ENCODE data around the gene VAPA. TPM values are rescaled to one million over a fixed set of nuclear protein-coding genes. Genes with fewer than 3 reads are reported as not detected.

The VAPA gene
- total RNA-seq, 2 experiments from 2014 or later: 156 to 220 TPM

GRCh38 chr18:9960258-9960904 lies 46.6 kb downstream of the VAPA start:
- H3K4me3 Mint-ChIP-seq: no peak overlapping the region
- DNase-seq (no peak), ATAC-seq (no peak)
- no peaks in the 10 kb centered on the region for H3K9me3 Mint-ChIP-seq (ENCODE audit: low read depth)
- POLR2A ChIA-PET: no interaction called here
- peaks cover 8% of the 10 kb centered on the region for H3K4me1 Mint-ChIP-seq
- H3K36me3 Mint-ChIP-seq (ENCODE audit: low read depth): no peaks in the 10 kb centered on the region
- CTCF ChIA-PET: interaction anchor here (0.5 to 1.3 kb wide), 2 partner anchors 10 to 20 kb away, joined by 3 to 4 read pairs; no protein-coding TSS in a partner anchor
- no peak overlapping the region for H3K27ac Mint-ChIP-seq
- H3K27me3 Mint-ChIP-seq: no peaks in the 10 kb centered on the region
- intact Hi-C loops (cut with DNase I, micrococcal nuclease): no loop called here

GRCh38 chr18:9961041-9961440 lies 47.2 kb downstream of the VAPA start:
- H3K4me1 Mint-ChIP-seq: peaks cover 12% of the 10 kb centered on the region
- ChIA-PET POLR2A (no interaction called here), CTCF (no interaction called here)
- no peaks in the 10 kb centered on the region for H3K36me3 Mint-ChIP-seq (ENCODE audit: low read depth)
- no peaks in the 10 kb centered on the region for H3K27me3 Mint-ChIP-seq
- intact Hi-C loops (cut with DNase I, micrococcal nuclease): no loop called here
- no peak overlapping the region for H3K4me3 Mint-ChIP-seq
- DNase-seq (no peak), ATAC-seq (no peak)
- H3K27ac Mint-ChIP-seq: no peak overlapping the region
- no peaks in the 10 kb centered on the region for H3K9me3 Mint-ChIP-seq (ENCODE audit: low read depth)

- CTCF ChIA-PET: interaction anchor here (0.6 kb wide), 1 partner anchor 73 kb away, joined by 3 read pairs; no protein-coding TSS in a partner anchor
- no peaks in the 10 kb centered on the region for H3K9me3 Mint-ChIP-seq (ENCODE audit: low read depth)
- ATAC-seq: no peak
- POLR2A ChIA-PET: no interaction called here
- H3K27ac Mint-ChIP-seq: no peak overlapping the region
- no peaks in the 10 kb centered on the region for H3K36me3 Mint-ChIP-seq (ENCODE audit: low read depth)
- DNase-seq: no peak
- H3K4me3 Mint-ChIP-seq: no peak overlapping the region
- intact Hi-C loops (cut with DNase I, micrococcal nuclease): no loop called here
- H3K27me3 Mint-ChIP-seq: peaks cover 26% of the 10 kb centered on the region
- peaks cover 25% of the 10 kb centered on the region for H3K4me1 Mint-ChIP-seq
Observed at GRCh38 chr18:9965711-9966624, 52.2 kb downstream of the VAPA start.

DNA sequence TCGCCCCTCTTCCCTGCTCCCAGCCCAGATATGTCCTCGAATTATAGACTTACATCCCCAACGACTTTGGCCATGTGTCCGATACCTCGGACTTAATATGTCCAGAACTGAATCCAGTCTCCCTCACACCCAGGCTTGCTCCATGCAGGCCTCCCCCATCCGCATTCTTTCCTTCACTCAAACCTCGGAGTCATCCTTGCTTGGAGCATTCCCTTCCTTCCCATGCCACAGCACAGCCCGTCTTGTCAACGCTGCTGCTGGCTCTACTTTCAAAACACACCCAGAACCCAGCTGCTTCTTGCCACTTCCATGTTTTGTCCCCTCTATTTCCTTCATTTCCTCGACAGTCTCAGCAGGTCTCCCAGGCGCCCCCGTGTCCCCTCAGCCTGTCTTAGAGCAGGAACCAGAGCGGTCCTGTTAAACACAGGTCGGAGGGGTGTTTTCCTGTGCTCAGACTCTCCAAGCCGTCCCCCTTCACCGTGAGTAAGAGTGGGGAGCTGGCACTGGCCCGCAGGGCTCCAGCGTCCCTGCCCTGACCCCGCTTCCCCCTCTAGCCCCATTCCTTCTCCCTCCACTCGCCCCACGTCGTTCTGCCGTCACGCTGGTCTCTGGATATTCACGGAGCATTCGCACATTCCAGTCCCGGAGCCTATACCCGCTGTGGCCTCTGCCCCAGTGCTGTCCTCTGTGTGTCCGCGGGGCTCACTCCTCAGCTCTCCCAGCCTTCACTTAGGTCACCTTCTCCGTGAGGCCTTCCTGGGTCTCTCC lies 54.4 kb downstream of the VAPA start:
- no peak overlapping the region for H3K27ac Mint-ChIP-seq
- ATAC-seq (no peak), DNase-seq (no peak)
- no peaks in the 10 kb centered on the region for H3K9me3 Mint-ChIP-seq (ENCODE audit: low read depth)
- intact Hi-C loops (cut with DNase I, micrococcal nuclease): no loop called here
- POLR2A ChIA-PET: no interaction called here
- CTCF ChIA-PET: no interaction called here
- H3K36me3 Mint-ChIP-seq (ENCODE audit: low read depth): no peaks in the 10 kb centered on the region
- H3K4me1 Mint-ChIP-seq: peaks cover 25% of the 10 kb centered on the region
- no peak overlapping the region for H3K4me3 Mint-ChIP-seq
- peaks cover 28% of the 10 kb centered on the region for H3K27me3 Mint-ChIP-seq

- Mint-ChIP-seq H3K4me1 (peaks cover 25% of the 10 kb centered on the region), H3K36me3 (ENCODE audit: low read depth) (no peaks in the 10 kb centered on the region), H3K4me3 (no peak overlapping the region), H3K9me3 (ENCODE audit: low read depth) (no peaks in the 10 kb centered on the region), H3K27me3 (peaks cover 28% of the 10 kb centered on the region), H3K27ac (no peak overlapping the region)
- intact Hi-C loops (cut with DNase I, micrococcal nuclease): no loop called here
- no peak for DNase-seq
- POLR2A ChIA-PET: no interaction called here
- CTCF ChIA-PET: interaction anchor here (0.7 kb wide), 1 partner anchor 1153 kb away, joined by 4 read pairs; no protein-coding TSS in a partner anchor
- ATAC-seq: no peak
Observed at GRCh38 chr18:9969247-9969646, 55.4 kb downstream of the VAPA start.

- peaks cover 4% of the 10 kb centered on the region for H3K9me3 Mint-ChIP-seq (ENCODE audit: low read depth)
- intact Hi-C loops (cut with DNase I, micrococcal nuclease): loop anchor here (1.0 to 10.0 kb wide), 6 partner anchors 549 to 1581 kb away; no protein-coding TSS in a partner anchor
- H3K36me3 Mint-ChIP-seq (ENCODE audit: low read depth): no peaks in the 10 kb centered on the region
- ChIA-PET CTCF (interaction anchor here (0.7 to 3.2 kb wide), 11 partner anchors 10 to 1548 kb away, joined by 3 to 29 read pairs (median 4); no protein-coding TSS in a partner anchor), POLR2A (no interaction called here)
- peaks cover 17% of the 10 kb centered on the region for H3K4me1 Mint-ChIP-seq
- ATAC-seq: peak; percentile 68
- peak; percentile 80 for DNase-seq
- H3K27me3 Mint-ChIP-seq: peaks cover 28% of the 10 kb centered on the region
- no peak overlapping the region for H3K27ac Mint-ChIP-seq
- no peak overlapping the region for H3K4me3 Mint-ChIP-seq
Observed at GRCh38 chr18:9971313-9971920, 57.6 kb downstream of the VAPA start.

GRCh38 chr18:9973470-9973869 lies 59.7 kb downstream of the VAPA start:
- no peak for DNase-seq
- CTCF ChIA-PET: interaction anchor here (0.7 to 3.2 kb wide), 3 partner anchors 8 to 545 kb away, joined by 4 to 29 read pairs (median 10); no protein-coding TSS in a partner anchor
- H3K4me3 Mint-ChIP-seq: no peak overlapping the region
- ATAC-seq: no peak
- no peak overlapping the region for H3K27ac Mint-ChIP-seq
- H3K27me3 Mint-ChIP-seq: peaks cover 22% of the 10 kb centered on the region
- H3K9me3 Mint-ChIP-seq (ENCODE audit: low read depth): peaks cover 12% of the 10 kb centered on the region
- POLR2A ChIA-PET: no interaction called here
- H3K4me1 Mint-ChIP-seq: peaks cover 9% of the 10 kb centered on the region
- intact Hi-C loops (cut with DNase I, micrococcal nuclease): loop anchor here (5.0 to 10.0 kb wide), 5 partner anchors 811 to 1579 kb away; no protein-coding TSS in a partner anchor
- no peaks in the 10 kb centered on the region for H3K36me3 Mint-ChIP-seq (ENCODE audit: low read depth)

DNA sequence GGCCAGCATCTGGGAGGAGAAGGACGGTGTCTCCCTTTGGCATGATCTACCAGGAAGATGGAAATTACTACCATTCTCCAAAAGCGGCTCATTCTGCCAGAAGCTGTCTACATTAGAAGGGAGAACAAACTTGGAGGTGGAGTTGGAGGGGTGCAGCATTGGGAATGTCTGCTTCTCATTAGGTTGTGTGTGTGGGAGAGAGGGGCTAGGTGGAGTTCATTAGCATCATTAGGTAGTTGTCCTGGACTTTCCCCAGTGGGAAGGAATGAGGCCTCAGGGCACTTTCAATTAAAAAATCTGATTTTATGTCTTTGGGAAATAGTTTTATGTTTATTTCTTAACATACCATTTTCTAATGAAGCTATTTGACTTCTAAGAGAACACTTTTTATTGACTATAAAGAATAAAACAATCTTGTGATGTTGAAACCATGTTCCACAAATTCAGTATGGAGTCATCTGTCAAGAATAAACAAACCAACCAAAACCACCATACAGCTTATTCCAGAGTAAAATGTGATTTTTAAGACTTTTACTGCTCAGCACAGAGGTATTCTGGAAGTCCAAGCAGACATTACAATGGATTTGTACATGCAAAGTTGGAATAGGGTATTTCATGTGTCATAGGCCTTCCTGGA lies 60.6 kb downstream of the VAPA start:
- Mint-ChIP-seq H3K4me1 (peaks cover 1% of the 10 kb centered on the region), H3K9me3 (ENCODE audit: low read depth) (peaks cover 13% of the 10 kb centered on the region), H3K27me3 (peaks cover 13% of the 10 kb centered on the region), H3K4me3 (no peak overlapping the region), H3K36me3 (ENCODE audit: low read depth) (no peaks in the 10 kb centered on the region), H3K27ac (no peak overlapping the region)
- ChIA-PET POLR2A (no interaction called here), CTCF (interaction anchor here (0.6 to 0.9 kb wide), 4 partner anchors 16 to 482 kb away, joined by 3 to 4 read pairs (median 4); no protein-coding TSS in a partner anchor)
- intact Hi-C loops (cut with DNase I, micrococcal nuclease): loop anchor here (5.0 to 10.0 kb wide), 5 partner anchors 810 to 1578 kb away; no protein-coding TSS in a partner anchor
- no peak for DNase-seq
- no peak for ATAC-seq

GRCh38 chr18:9975658-9976057 lies 61.8 kb downstream of the VAPA start:
- no peaks in the 10 kb centered on the region for H3K4me1 Mint-ChIP-seq
- ChIA-PET POLR2A (no interaction called here), CTCF (no interaction called here)
- no peak overlapping the region for H3K4me3 Mint-ChIP-seq
- peaks cover 7% of the 10 kb centered on the region for H3K27me3 Mint-ChIP-seq
- H3K27ac Mint-ChIP-seq: no peak overlapping the region
- intact Hi-C loops (cut with DNase I, micrococcal nuclease): loop anchor here in 1 of 2 experiments (10.0 kb wide), 2 partner anchors 809 to 1539 kb away; no protein-coding TSS in a partner anchor
- H3K9me3 Mint-ChIP-seq (ENCODE audit: low read depth): peaks cover 13% of the 10 kb centered on the region
- no peak for ATAC-seq
- no peak for DNase-seq
- no peaks in the 10 kb centered on the region for H3K36me3 Mint-ChIP-seq (ENCODE audit: low read depth)

- H3K36me3 Mint-ChIP-seq (ENCODE audit: low read depth): no peaks in the 10 kb centered on the region
- peak; percentile 41 for DNase-seq
- peaks cover 5% of the 10 kb centered on the region for H3K9me3 Mint-ChIP-seq (ENCODE audit: low read depth)
- peaks cover 7% of the 10 kb centered on the region for H3K27me3 Mint-ChIP-seq
- intact Hi-C loops (cut with DNase I, micrococcal nuclease): no loop called here
- H3K4me1 Mint-ChIP-seq: no peaks in the 10 kb centered on the region
- no peak overlapping the region for H3K27ac Mint-ChIP-seq
- no peak for ATAC-seq
- CTCF ChIA-PET: interaction anchor here (2.9 kb wide), 1 partner anchor 11 kb away, joined by 10 read pairs; no protein-coding TSS in a partner anchor
- POLR2A ChIA-PET: no interaction called here
- H3K4me3 Mint-ChIP-seq: no peak overlapping the region
Observed at GRCh38 chr18:9982711-9983110, 68.9 kb downstream of the VAPA start.
